A673 (cell line): ENCODE data around the gene LCN6.

Source experiments
- EZH2 ChIP-seq: fragments of 200-600 bp; sonication (generic); IDR thresholded peaks from 2 replicates; pipeline ENCODE4 v1.6.1; 2017; ENCODE audit warnings: borderline replicate concordance, low read depth, mild to moderate bottlenecking, mixed read lengths, antibody characterized with exemption, low read length; ENCODE audit not compliant: poor library complexity, severe bottlenecking
- TF ChIP-seq, protein P1 (sequence below): fragments of 300-800, 200-600 bp; sonication (generic); conservative IDR thresholded peaks from 2 replicates; pipeline ENCODE4 v1.5.1; 2017; ENCODE audit warnings: low read depth, mild to moderate bottlenecking, antibody characterized with exemption, low read length, moderate library complexity, mixed read lengths

DNA sequence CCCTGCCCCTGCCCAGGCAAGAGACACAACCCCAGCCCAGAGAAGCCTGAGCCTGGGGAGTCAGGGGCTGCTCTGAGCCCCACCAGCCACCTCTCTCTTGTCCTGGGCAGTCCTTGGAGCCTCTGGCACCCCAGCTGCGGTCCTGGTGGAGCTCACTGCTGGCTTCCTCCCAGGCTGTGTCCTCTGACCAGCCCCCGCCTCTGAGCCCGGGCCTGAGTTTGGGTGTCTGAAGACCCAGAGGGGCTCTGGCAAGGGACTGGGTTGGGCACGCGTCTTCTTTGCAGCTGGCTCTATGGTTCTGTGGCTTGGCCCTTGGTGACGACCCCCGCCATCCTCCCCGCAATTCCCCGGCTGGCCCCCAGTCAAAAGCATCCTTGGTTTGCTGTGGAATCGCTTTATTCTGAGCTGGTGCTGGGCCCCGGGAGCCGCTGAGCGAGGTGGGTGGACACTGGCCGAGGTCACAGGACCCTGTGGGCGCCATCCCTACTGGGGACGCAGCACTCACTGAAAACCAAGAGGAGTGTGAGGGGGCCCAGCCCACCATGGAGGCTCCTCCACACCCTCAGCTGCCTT lies 4.6 kb downstream of the LCN6 start:
- TF ChIP-seq, protein P1, sequence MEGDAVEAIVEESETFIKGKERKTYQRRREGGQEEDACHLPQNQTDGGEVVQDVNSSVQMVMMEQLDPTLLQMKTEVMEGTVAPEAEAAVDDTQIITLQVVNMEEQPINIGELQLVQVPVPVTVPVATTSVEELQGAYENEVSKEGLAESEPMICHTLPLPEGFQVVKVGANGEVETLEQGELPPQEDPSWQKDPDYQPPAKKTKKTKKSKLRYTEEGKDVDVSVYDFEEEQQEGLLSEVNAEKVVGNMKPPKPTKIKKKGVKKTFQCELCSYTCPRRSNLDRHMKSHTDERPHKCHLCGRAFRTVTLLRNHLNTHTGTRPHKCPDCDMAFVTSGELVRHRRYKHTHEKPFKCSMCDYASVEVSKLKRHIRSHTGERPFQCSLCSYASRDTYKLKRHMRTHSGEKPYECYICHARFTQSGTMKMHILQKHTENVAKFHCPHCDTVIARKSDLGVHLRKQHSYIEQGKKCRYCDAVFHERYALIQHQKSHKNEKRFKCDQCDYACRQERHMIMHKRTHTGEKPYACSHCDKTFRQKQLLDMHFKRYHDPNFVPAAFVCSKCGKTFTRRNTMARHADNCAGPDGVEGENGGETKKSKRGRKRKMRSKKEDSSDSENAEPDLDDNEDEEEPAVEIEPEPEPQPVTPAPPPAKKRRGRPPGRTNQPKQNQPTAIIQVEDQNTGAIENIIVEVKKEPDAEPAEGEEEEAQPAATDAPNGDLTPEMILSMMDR = no peak
- no peak for TF ChIP-seq EZH2
